ENCODE results near the gene CCN5.

The CCN5 gene

GRCh38 chr20:44739942-44740341, 24.8 kb downstream of the CCN5 start:
- no peak for DNase-seq

- DNase-seq = no peak
Observed at GRCh38 chr20:44742304-44743079, 27.3 kb downstream of the CCN5 start.

- no peak for DNase-seq
Observed at GRCh38 chr20:44743080-44743701, 28.0 kb downstream of the CCN5 start.

GRCh38 chr20:44743916-44744655, 28.9 kb downstream of the CCN5 start:
- no peak for DNase-seq

DNA sequence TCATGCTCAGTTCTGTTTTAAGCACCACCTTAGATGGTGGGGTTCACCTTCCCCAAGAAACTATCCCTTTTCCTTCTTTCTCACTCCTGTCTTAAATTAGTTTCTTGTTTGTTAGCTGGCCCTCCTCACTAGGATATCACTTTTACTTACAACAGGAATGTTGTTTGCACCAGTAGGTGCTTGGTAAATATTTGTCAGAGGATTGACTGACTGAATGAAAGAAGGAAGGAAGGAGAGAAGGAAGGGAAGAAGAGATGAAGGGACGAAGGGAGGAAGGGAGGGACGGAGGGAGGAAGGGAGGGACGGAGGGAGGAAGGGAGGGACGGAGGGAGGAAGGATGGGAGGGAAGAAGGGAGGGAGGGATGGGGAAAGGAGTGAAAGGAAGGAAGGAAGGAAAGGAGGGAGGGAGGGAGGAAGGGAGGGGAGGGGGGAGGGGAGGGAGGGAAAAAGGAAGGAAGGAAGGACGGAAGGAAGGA, 30.0 kb downstream of the CCN5 start:
- DNase-seq = no peak

GRCh38 chr20:44745598-44746366, 30.6 kb downstream of the CCN5 start, which contains the start of gene KCNK15:
Gene KCNK15, plus strand, starts transcription at chr20:44745865. Its CDS starts 46 bp downstream, at chr20:44745911.
- peak; percentile 42 for DNase-seq

DNA sequence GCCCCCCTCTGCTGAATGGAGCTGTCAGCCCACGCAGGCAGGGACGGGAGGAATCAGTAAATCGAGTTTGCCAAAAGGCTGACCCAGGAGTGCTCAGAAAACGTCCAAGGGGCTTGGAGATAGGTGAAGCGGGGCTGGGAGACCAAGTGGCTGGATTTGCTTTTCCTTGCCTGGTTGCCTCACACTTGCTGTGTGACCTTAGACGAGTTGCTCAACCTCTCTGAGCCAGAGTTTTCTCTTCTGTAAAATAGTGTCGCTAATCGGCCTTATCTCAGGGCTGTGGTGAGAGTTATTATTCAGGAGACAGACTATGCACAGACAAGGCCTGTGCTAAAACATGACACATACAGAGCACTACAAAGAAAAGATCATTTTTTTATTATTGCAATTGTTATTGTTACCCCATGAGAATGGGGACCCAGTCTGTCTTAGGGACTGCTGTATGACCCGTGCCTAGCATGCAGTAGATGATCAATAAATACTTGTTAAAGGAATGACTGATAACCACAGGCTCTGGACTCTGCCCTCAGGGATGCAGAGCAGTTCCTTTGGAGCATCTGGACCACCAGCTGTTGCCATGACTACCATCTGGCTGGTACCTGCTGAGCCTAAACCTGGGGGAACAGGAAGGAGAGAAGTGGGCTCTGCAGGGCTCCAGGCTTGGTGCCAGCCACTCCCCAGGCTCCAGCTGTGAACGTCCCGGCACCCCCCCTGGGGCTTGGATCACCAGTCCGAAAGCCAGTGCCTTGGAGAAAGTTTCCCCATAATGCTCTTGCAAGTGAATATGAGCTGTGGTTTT, 31.4 kb downstream of the CCN5 start:
- no peak for DNase-seq

DNA sequence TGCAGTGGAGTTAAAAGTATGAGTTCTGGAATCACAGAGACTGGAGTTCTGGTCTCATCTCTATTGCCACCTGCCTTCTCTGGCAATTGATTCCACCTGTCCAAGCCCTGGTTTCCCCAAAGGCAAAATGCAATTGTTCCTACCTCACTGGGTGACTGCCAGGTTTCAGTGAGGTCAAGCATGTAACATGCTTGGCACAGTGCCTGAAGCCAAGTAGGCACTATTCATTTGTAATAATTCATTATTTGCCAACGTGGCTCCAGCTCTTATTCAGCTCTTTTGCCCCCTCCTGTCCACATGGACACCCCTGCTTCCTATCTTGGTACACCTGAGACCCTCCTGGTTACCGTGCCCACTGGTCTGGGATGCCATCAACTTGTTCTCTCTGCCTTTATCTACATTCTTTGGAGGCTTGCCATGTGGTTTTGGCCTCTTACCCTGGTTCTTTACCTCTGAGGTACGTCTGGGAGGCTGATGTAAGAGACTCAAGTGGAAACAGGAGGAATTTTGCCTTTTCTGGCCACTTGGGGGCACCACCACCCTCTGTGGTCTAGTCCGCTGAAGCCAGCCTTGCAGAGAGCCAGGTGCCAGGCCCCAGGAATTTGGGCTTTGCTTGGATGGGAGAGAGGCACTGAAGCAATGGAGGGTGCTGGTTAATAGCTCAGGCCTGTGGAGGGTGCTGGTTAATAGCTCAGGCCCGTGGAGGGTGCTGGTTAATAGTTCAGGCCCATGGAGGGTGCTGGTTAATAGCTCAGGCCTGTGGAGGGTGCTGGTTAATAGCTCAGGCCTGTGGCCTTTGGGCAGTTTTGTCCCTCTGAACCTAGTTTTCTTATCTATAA, 32.2 kb downstream of the CCN5 start:
- DNase-seq = peak; percentile 68

GRCh38 chr20:44748005-44748370, 32.8 kb downstream of the CCN5 start:
- DNase-seq = no peak

GRCh38 chr20:44750081-44750805, 35.1 kb downstream of the CCN5 start:
- DNase-seq = no peak

- DNase-seq = no peak
Observed at GRCh38 chr20:44752099-44752931, 37.1 kb downstream of the CCN5 start.

GRCh38 chr20:44754554-44754953, 39.4 kb downstream of the CCN5 start:
- no peak for DNase-seq

DNA sequence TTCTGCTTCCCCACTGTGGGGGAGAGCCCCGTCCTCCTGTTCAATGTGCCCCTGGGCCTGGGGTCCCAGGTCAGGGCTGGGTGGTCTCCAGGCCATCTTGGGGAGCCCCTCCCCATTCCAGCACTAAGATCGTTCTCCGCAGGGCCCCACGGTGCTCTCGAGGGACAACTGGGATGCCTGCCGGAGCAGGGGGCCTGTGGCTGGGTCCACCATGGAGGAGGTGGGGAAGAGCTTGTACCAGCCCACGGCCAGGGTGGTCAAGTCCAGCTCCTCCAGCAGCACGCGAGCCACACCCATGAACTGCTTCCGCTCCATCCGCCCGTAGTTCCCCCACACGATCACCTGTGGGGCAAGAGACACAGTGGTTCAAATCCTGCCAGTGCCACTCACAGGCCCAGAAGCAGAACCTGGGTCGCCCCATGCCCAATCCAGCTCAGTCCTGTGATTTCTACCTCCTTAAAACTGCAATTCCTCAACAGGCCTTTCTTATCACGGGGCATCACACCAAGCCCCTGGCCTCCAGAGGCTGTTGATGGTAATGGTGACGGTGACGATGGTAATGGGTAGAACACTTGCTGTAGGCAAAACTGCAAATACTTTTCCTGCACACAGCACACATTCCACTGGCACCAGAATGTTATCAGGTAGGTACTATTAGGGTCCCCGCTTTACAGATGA, 41.0 kb downstream of the CCN5 start:
- no peak for DNase-seq

DNA sequence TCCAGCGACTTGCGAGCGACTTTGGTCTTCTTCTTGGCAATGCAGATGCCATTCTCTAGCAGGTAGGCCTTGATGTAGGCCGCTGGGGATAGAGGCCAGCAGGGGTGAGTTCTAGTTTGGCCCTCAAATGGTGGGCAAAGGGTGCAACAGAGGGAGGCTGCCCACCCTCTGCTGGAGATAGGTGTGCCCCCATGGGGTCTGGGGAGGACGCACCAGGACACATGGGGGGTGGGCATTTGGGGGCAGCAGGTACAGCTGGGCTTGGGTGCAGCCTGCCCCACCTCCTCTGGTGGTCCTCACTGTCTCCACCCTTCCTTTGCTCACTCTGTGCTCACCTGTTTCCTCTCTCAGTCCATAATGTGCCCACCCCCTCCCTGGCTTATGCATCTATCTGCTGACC, 41.8 kb downstream of the CCN5 start:
- no peak for DNase-seq

GRCh38 chr20:44758247-44759101, 43.3 kb downstream of the CCN5 start:
- no peak for DNase-seq

GRCh38 chr20:44759595-44759994, 44.4 kb downstream of the CCN5 start:
- DNase-seq = no peak

- no peak for DNase-seq
Observed at GRCh38 chr20:44761423-44761822, 46.3 kb downstream of the CCN5 start.

Data from stimulated activated CD4-positive, alpha-beta T cell treated with anti-CD3 and anti-CD28 coated beads, Interleukin-1b, Interleukin-23, amount 100 ng/mL, for 48 hours (primary cell).